Activated CD8-positive, alpha-beta memory T cell treated with anti-CD3 and anti-CD28 coated beads, Interleukin-2, amount 50 U/mL, for 24 hours (primary cell): ENCODE measurements around the gene TMPRSS11D.

Source experiments
- DNase-seq: peaks from one replicate; pipeline ENCODE4 v3.0.0-alpha.2; 2020; ENCODE audit errors: extremely low read depth

Gene TMPRSS11D

GRCh38 chr4:67886281-67886680 is 2.5 kb upstream of the TMPRSS11D start:
- no peak for DNase-seq

- no peak for DNase-seq
Measured at GRCh38 chr4:67885762-67886161, 2.0 kb upstream of the TMPRSS11D start.

- no peak for DNase-seq
Measured at GRCh38 chr4:67884701-67885100, 899 bp upstream of the TMPRSS11D start.

- DNase-seq: no peak
Measured at GRCh38 chr4:67883458-67883857, 344 bp downstream of the TMPRSS11D start.

DNA sequence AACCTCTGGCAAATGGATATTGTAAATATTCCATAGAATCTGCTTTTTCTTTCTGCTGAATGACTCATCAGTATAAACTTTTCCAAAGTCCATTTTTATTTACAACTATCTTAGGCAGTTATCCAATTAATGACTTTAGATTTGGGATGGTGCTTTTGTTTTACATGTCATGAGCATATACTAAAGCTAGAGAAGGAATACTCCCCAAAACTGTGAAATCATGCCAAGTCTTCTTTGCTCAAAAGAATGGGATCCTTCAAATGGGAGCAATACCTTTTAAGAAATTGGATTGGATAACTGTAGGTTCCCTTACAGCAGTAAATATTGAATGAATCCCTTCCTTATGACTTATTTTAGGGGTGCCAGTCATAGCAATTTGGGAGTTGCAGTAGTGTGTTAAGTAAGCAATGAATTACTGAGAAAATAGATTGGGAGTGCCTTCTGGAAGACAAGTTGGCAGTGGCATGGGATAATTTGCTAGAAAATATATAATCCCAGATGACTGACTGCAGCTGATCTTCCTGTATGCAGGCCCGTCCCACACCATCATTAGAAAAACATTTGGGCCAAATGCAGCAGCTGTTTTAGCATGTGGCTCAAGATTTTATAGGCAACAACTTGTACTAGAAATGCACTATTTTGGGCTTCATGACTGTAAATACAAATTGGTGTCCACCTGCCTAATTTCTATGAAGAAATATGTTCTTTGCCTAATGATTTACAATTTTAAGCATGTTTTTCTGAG is 2.8 kb downstream of the TMPRSS11D start:
- no peak for DNase-seq

GRCh38 chr4:67879486-67879885 is 4.3 kb downstream of the TMPRSS11D start:
- DNase-seq: no peak

DNA sequence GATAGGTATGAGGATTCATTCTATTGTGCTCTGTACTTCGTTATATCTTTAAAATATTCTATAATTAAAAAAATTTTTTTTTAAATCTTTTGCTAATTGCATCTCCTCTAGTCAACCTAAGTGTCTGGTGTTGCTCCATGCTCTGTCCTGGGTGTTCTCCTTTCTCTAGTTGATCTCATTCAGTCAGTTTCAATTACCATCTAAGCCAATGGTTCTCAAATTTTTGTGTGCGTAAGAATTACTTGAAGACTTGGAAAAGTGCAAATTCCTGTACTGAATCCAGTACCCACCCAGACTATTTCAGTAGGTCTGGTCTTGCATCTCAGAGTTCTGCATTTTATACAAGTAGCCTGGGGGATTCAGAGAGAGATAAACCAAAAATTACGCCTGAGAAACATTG is 6.7 kb downstream of the TMPRSS11D start:
- no peak for DNase-seq

GRCh38 chr4:67874986-67875385 is 8.8 kb downstream of the TMPRSS11D start:
- no peak for DNase-seq

DNA sequence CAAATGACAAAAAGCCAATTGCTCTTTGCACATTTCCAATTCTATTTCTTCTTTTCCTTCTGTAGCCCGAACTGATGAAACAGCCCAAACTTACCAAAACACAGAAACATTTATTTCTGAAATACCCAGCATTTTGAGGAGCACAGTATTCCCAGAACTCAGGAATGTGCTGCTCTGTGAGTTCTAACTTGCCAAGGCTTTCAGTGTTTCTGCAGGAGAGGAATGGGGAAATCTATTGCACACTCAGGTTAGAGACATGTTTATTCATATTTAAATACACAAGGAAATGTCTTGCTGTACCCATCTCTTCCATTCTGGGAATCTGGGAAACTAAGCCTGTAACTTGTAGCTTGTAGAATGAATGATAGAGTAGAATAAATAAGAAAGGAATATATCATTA is 10.7 kb downstream of the TMPRSS11D start:
- DNase-seq: no peak

- no peak for DNase-seq
Measured at GRCh38 chr4:67871867-67872266, 11.9 kb downstream of the TMPRSS11D start.

GRCh38 chr4:67869580-67870190 is 14.1 kb downstream of the TMPRSS11D start:
- no peak for DNase-seq

DNA sequence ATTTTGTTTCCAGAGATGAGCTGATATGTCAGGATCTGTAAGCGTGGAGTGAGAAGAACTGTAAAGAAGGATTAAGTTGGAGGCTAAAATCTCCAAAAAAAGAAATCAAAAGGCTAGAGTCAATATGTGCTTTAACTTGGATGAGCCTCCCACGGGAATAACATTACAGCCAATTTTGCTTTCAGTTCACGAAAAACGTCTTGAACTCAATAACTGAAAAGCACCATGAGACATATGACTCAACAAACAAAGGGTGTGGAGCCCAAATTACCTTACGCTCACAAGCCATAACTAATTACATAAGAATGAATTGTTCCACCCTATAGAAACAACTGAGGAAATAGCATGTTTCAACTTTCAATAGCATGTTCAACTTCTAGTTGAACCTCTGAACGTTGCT is 22.3 kb downstream of the TMPRSS11D start:
- no peak for DNase-seq

- DNase-seq: no peak
Measured at GRCh38 chr4:67853336-67853735, 30.5 kb downstream of the TMPRSS11D start.

GRCh38 chr4:67820903-67821302 is 62.9 kb downstream of the TMPRSS11D start:
- DNase-seq: no peak

GRCh38 chr4:67810011-67810410 is 73.8 kb downstream of the TMPRSS11D start:
- DNase-seq: no peak

- DNase-seq: no peak
Measured at GRCh38 chr4:67809502-67809901, 74.3 kb downstream of the TMPRSS11D start.

- DNase-seq: no peak
Measured at GRCh38 chr4:67796810-67797209, 87.0 kb downstream of the TMPRSS11D start.

DNA sequence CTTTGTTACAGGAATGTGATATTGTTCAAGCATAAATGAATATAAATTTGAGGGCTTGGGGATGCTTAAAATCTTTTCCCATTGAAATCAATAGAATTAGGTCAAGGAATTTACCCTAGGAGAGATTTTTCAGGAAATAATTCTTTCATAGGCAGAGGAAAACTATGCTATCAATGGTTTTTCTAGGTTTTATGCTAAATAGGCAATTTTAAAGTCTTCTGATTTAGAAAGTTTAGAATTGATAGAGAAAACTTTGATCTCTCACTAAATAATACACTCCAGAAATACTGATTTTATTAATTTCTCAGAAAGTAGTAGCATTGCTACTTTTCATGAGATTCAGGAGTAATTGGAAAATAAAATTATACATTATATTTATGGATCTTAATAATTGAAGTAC is 93.1 kb downstream of the TMPRSS11D start:
- DNase-seq: no peak

DNA sequence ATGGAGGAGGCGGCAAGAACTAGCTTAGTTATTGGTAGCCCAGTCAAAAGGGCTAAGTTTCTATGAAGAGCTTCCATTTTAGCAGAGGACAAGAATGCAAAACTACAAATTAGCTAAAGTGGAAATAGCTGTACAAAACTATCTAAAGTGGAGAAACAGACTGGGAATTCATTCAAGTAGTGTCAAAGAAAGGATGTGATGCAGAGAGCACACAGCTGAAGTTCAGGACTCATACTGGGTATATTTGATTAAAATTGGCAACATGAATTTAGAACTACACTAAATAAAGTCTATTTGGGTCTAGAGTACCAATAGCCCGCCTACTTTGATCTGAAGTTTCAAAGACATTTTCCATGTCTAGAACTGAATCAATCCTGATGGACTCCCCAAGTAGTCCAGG is 96.5 kb downstream of the TMPRSS11D start:
- DNase-seq: no peak

DNA sequence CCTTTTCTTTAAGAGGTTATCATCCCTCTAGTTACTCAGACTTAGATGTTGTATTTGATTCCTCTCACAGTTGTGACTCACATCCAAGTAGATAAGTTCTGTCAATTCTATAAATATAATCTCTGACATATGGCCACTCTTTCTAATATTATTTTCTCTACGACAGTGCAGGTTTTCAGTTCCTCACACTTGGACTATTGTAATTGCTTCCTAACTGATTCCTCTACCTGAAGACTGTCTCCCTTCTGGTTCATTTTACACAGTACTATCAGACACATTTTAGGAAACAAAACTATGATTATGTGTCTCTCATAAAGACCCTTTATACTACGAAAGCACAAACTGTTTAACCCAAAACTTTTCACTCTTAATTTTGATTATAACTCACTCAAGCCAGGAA is 98.3 kb downstream of the TMPRSS11D start:
- DNase-seq: no peak

GRCh38 chr4:67779631-67780030 is 104.2 kb downstream of the TMPRSS11D start:
- DNase-seq: no peak

DNA sequence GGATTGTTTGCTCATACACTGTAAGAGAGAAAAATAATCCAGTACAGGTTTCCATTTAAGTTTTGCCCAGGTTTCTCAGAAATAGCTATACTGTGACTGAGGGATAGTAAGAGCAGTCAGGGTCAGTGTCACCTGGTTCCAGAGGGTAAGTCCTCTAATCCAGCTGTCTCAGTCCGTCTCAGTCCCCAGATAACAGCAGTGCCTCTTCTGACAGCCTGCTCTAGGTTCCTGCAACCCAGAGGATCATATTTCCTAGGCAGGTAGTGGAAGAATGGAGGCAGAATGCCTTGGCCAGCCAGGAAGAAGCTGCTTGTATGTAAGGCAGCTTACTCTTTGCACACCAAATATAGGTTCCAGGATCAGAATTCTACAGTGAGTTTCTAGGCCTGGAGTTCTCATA is 107.1 kb downstream of the TMPRSS11D start:
- DNase-seq: no peak
